ENCODE measurements around the gene GTF3C1.

- TF ChIP-seq JUND (IDR thresholded peaks at IDR 0.05), result no peak
- TF ChIP-seq, protein P1, sequence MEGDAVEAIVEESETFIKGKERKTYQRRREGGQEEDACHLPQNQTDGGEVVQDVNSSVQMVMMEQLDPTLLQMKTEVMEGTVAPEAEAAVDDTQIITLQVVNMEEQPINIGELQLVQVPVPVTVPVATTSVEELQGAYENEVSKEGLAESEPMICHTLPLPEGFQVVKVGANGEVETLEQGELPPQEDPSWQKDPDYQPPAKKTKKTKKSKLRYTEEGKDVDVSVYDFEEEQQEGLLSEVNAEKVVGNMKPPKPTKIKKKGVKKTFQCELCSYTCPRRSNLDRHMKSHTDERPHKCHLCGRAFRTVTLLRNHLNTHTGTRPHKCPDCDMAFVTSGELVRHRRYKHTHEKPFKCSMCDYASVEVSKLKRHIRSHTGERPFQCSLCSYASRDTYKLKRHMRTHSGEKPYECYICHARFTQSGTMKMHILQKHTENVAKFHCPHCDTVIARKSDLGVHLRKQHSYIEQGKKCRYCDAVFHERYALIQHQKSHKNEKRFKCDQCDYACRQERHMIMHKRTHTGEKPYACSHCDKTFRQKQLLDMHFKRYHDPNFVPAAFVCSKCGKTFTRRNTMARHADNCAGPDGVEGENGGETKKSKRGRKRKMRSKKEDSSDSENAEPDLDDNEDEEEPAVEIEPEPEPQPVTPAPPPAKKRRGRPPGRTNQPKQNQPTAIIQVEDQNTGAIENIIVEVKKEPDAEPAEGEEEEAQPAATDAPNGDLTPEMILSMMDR (IDR thresholded peaks at IDR 0.05; ENCODE audit: low read depth, low read length, missing input control), result no peak
- TF ChIP-seq YY1 (IDR thresholded peaks at IDR 0.05), result no peak
Observed at GRCh38 chr16:27492588-27492979, 57.1 kb downstream of the GTF3C1 start.

Data from liver (tissue), 3 donors.